GM12864 (cell line): ENCODE measurements around the gene IGSF1.
"Not testable (repeated sequence)": the region's sequence is repeated elsewhere in the genome, so short reads cannot be mapped to it uniquely, and the experiment has no call there.

Experiments used
- DNase-seq: peaks from one replicate; pipeline ENCODE4 v3.0.0-alpha.2; 2011; ENCODE audit warnings: low read depth
- H3K4me3 ChIP-seq: 2 replicates; pipeline ENCODE4 v1.5.1; 2011; ENCODE audit warnings: mild to moderate bottlenecking, low read depth, low read length, control low read depth
- CTCF ChIP-seq: IDR thresholded peaks from 2 replicates; pipeline ENCODE4 v1.5.1; 2011; ENCODE audit warnings: low read depth, mild to moderate bottlenecking, moderate library complexity, low read length, control low read depth, inconsistent platforms; ENCODE audit errors: missing control alignments

The IGSF1 gene

DNA sequence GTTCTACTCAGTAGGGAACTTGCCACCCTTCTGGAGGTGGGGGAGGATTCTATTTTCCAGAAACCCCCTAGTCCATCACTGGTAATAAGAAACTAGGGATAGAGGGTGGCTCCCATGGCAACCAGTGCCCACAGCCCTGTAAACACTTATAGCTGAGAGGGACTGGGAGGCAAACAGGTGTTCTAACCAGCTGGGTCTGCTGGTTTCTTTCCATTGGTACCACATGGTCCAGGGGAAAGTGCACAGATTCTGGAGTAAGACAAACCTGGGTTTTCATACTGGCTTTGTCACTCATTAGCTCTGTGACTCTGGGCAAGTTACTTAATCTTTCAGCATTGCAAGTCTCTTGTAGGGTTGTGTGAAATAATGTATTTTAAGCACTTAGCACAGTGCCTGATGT lies 26.9 kb downstream of the IGSF1 start:
- no peak for DNase-seq
- no peak for TF ChIP-seq CTCF
- no peak overlapping the region for H3K4me3 ChIP-seq

DNA sequence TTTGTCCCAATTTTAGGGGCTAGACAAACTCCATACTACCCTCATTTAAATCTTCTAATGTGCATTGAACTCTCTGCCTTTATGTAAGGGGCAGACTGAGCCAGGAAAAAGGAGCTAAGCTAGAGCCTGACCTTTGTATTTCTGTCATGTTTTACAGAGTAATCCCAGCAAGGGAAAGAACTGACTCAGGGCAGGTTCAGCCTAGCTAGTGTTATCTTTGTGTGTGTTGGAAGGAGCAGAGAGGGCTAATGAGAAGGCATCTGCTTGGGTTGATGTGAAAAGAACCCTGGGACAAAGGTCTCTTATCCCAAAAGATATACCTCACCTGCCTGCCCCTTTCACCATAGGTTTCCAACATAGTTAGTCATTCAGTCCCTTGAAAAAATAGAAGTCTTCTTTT lies 31.7 kb downstream of the IGSF1 start:
- DNase-seq = no peak
- TF ChIP-seq CTCF = no peak
- H3K4me3 ChIP-seq = no peak overlapping the region

GRCh38 chrX:131250984-131251738 lies 37.9 kb downstream of the IGSF1 start:
- DNase-seq, H3K4me3 ChIP-seq: not testable (repeated sequence)

DNA sequence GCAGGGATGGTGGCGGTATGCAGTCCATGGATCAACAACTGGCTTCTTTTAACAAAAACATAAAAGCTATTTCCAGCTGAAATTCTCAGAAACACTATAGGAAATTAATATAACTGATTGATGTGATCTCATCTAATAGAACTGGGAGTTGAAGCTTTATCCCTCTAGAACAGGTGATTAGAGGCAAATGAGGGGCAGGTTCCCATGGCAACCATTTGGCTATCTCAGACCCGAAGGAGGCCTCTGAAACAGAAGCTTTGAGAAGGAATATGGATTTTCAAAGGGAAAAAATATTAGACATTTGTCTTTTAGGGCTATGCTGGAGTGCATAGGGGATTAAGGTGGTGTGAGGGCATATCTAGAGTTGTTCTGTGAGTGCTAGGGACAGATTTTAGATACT lies 50.0 kb downstream of the IGSF1 start:
- TF ChIP-seq CTCF = no peak

DNA sequence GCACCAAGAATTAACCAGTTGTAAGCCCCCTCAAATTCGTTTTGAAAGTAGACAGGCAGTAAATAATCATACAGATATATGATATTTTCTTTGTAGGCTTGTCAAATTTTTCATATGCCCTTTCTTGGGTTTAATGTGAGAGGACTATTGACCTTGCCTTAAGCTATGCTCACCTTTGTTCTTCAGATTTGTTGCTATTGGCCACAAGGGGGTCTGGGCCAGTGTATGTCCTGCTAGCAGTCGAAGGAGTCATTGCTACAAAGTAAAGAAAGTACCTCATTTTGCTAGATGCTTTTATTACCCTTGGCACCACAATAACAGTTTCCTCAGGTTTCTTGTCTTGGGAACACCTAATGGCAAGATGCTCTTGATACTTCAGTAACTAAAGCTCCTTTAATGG lies 51.7 kb downstream of the IGSF1 start:
- H3K4me3 ChIP-seq = no peak overlapping the region
- no peak for TF ChIP-seq CTCF
- DNase-seq = no peak

More for the DNA sequence above, 50.0 kb downstream of the IGSF1 start:
- DNase-seq = no peak
- H3K4me3 ChIP-seq = no peak overlapping the region

GRCh38 chrX:131235768-131236545 lies 53.1 kb downstream of the IGSF1 start:
- no peak for DNase-seq
- no peak overlapping the region for H3K4me3 ChIP-seq
- no peak for TF ChIP-seq CTCF

- no peak for TF ChIP-seq CTCF
- no peak for DNase-seq
- H3K4me3 ChIP-seq = no peak overlapping the region
Measured at GRCh38 chrX:131227608-131228007, 61.5 kb downstream of the IGSF1 start.
